NCI-H1048 (cell line): ENCODE results near the gene PTGER1.
A peak's percentile ranks its signal among the peaks of the same experiment; 100 is the strongest.

Experiments
- DNase-seq: peaks from one replicate; lab custom pipeline; 2025; lab: John Stamatoyannopoulos, UW

Gene PTGER1

DNA sequence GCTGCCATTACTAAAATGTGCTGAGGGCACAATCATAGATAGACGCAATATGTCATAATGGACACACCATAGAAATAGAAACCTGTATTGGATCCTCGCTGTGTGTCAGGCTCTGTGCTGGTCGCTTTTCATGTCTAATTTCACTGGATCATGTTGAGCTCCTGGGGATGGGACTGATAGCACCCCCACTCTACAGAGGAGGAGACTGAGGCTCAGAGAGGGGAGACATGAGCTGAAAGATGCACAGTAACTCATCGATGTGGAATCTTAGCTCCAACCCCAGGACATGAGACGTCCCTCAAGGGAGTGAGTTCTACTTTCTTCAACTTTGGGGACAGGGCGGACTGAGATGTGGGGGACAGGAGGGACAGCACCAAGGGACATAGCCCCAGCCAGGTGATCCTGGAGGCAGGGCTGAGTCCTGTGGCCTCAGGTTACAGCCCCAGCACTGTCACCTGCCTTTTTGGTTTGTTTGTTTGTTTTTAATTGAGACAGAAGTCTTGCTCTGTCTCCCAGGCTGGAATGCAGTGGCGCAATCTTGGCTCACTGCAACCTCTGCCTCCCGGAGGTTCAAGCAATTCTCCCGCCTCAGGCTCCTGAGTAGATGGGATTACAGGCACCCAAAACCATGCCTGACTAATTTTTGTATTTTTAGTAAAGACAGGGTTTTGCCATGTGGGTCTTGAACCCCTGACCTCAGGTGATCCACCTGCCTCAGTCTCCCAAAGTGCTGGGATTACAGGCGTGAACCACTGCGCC is 27.4 kb upstream of the PTGER1 start:
- DNase-seq: no peak

DNA sequence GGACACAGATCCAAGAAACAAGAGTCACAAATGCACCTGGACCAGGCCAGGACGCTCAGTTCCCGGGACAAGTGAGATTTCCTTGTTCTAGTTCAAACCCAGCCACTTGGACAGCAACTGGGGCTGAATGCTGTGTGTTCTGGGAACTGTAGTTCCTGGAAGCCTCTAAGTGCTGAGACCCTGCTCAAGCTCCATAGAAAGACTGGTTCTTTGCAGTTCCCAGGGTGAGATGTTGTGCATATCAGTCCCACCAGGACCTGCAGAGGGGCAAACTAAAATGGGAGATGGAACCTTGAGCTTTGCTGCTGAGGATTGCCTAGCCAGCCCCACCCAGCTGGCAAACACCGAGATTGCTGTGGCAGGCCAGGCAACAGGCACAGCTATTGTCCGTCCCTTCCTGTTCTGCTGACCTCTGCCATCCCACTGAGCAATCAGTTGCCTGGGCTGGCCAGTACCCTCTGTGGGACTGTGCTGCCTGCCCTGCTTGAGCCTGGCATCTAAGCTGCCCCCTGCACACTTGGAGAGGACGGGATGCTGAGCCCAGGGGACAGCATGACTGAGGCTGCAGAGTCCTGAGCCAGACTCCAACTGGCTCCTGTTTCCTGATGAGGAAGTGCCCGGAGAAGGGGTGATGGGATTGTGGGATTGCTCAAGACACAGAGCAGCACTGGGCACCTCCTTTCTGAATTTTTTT is 22.2 kb upstream of the PTGER1 start:
- no peak for DNase-seq

DNA sequence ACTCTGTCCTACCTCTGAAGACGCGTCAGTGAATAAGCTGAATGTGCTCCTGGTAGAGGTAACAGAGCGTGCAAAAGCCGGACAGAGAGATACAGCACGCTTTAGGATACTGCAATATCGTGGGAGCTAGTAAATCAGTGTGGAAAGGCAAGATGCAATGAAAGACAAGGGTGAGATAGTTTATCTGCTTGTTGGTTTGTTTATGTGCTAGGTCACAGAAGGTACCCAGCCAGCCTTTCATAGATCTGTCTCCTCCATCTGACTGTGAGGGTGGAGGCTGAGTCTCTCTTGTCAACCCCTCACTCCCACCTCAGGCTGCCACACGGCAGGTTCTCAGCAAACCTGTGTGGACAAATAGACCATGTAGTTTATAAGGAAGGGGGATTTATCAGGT is 21.7 kb upstream of the PTGER1 start:
- no peak for DNase-seq

DNA sequence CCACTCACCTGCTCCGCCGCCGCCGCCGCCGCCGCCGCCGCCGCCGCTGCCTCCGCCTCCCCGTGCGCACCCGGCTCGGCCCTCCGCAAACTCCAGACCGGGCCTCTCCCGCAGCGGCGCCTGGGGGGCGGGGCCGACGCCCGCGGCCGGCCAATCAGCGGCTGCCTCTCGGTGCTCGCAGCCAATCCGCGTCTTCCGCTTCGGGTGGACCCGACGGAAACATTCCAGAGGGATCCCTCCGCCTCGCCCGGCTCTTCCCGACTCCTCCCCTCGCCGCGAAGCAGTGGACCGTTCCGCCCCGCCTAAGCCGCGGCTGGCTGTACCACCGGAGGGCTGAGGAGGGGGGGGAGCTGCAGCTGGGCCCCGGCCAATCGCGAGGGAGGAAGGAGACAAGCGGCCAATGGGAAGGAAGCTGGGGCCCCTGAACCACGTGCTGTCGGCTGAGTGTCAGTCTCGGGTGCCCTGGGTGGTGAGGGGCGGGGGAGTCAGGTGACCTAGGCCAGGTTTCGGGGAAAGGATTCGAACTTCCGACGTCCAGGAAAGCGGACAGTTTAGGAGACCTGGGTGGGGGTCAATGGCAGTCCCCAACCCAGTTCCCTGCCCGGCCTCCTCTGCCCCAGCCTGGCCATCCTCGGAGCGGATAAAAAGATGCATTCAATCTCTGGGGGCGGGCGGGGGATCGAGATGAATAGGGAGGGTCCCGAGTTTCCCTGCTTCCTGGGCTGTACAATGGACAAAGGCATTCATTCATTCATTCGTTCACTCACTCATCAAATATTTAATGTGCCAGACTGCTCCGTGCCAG is 21.1 kb upstream of the PTGER1 start, which contains the start of gene GIPC1:
Gene GIPC1 (minus strand): TSS at position 99 of the 805 bp plus-strand sequence. CDS start 13,151 bp downstream, outside the sequence.
- peak; percentile 95 for DNase-seq

DNA sequence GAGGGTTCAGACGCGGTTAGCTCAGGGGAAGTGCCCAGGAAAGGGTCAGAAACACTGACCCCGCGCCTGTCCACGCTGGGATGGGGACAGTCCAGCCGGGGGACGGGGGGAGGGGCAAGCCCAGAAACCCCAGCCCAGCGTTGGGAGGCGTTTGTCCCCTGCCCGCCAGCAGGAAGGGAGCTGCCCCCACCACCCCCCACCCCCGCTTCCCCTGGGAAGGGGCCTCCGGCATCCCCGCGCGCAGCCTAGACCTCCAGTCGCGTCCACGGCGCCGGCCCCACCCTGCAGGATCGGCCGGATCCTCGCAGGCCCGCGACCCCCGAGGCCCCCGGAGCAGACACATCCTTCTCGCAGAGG is 20.5 kb upstream of the PTGER1 start:
- DNase-seq: no peak

DNA sequence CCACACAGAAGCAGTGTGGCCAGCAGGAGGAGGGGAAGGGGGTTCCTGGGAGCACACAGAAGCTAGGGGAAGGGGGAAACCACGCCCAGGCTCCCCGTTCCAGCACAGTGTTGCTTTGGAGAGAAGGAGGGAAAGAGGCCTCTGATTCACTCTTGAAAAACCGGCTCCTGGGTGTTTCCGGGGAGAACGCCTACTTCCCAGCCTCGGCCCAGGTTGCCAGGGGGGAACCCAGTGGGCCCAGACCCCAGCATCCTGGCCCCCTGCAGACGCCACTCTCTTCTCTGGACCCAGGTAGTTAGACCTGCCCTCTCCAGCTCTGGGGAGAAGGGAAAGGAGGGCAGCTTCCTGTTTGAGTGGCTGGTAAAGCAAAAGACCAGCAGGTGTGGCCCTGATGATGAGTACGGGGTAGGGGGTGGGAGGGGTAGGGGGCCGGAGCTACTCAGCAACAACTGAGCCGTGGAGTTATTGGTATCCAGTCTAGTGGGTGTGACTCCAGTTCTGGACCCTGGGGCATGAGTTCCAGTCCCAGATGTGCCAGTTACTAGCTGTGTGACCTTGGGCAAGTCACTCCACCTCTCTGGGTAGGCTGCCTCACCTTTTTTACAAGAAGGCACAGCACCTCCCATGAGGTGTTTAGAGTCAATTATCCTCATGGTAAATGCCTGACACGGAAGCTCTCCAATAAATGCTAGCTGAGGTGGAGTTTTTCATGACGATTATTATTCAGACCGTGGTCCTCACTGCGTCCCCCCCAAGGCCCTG is 19.9 kb upstream of the PTGER1 start:
- no peak for DNase-seq

DNA sequence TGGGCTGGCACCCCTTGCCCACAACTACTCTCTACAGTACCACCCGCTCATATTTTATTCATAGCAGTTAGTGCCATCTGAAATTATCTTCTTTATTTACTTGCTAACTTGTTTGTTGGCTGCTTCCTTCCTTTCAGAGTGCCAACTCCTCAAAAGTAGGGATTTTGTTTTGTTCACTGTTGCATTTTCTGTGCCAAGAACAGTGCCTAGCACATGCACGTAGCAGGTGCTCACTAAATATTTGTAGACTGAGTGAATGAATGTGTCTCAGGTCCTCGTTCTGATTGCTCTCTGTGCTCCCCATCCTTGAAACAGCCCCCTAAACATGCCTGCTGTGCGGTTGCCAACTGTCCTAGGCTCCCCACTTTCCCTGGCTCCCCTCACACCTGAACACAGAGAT is 19.3 kb upstream of the PTGER1 start:
- no peak for DNase-seq

DNA sequence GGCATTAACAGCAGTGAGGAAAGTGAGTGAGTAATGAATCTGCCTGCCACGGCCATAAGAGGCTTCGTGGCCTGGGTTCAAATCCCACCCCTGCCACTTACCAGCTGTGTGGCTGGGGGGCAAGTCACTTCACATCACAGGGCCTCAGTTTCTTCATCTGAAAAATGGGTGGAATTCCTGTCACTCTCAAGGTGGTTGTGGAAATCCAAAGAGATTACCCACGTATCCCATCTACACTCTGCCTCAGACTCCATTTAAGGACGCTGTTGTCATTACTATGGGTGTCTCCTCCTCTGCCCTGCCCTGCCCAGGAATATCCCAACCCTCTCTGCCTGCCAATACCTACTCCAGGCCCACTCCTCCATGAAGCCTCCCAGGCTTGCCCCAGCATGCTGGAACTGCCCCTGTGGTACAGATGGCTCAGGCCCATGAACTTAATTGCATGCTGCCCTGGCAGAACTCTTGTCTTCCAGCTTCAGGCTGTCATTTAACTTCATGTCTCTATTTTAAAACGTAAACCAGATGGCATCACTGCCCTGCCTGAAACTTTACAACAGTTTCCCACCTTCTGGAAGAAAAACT is 17.7 kb upstream of the PTGER1 start:
- no peak for DNase-seq

DNA sequence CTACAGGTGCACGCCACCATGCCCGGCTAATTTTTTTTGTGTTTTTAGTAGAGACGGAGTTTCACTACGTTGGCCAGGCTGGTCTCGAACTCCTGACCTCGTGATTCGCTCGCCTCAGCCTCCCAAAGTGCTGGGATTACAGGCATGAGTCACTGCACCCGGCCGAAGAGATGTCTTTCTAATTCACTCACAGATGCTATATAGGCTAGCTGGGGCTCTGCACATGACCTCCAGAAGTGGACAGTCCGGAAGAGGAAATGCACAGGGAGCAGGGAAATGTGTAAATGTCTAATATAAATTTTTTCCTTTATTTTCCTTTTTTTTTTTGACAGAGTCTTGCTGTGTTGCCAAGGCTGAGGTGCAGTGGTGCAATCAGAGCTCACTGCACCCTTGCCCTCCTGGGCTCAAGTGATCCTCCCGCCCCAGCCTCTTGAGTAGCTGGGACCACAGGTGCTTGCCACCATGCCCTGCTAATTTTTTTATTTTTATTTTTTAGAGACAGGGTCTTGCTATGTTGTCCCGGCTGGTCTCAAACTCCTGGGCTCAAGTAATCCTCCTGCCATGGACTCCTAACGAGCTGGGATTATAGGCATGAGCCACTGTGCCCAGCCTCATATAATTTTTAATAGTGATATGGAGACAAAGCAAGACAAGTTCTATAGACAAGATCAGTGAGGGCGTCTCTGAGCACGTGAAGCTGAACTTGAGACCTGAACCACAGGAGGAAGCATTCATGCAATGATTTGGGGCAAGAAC is 12.4 kb upstream of the PTGER1 start:
- DNase-seq: no peak

DNA sequence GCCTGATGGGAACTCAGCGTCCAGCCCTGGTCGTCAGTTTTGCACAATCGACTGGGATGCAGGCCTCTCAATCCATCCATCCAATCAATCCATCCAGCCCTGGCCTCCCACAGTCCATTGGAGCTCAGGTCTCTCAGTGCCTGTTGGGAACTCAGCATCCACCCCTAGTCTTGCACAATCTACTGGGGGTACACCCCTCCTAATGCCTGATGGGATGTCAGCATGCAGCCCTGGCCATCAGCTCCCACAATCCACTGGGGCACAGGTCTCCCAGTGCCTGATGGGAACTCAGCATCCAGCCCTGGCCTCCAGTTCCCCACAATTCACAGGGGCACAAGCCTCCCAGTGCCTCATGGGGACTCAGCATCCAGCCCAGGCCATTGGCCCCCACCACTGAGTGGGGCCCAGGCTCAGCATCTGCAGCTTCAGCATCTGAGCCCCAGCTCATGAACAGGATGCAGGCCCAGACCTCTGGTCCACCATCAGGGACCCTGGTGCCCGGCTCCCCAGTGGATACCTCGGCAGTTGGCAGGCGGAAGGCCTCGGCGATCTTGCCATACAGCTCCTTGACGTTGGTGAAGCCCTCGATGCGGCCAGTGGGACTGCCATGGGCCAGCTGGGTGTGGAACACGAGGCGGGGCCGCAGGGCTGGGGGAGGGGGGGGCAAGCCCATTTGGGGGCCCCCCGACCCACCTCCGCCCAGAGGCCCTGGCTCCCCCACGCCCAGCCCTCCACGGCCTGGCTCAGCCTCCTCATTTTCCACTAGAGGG is 7.2 kb upstream of the PTGER1 start:
- DNase-seq: no peak

DNA sequence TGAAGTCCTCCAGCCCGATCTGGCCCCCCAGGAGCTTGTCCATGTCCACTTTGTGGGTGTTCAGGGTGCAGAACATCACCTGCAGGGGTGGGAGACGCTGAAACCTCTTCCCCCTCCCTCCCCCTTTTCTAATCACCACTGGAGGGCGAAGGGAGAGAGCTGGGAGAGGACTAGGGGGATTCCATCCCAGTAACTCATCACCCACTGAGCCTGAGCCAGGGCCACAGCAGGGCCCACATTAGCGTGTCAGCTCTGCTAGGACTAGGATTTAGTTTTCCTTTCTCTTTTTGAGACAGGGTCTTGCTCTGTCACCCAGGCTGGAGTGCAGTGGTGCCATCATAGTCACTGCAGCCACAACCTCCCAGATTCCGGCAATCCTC is 5.5 kb upstream of the PTGER1 start:
- no peak for DNase-seq

DNA sequence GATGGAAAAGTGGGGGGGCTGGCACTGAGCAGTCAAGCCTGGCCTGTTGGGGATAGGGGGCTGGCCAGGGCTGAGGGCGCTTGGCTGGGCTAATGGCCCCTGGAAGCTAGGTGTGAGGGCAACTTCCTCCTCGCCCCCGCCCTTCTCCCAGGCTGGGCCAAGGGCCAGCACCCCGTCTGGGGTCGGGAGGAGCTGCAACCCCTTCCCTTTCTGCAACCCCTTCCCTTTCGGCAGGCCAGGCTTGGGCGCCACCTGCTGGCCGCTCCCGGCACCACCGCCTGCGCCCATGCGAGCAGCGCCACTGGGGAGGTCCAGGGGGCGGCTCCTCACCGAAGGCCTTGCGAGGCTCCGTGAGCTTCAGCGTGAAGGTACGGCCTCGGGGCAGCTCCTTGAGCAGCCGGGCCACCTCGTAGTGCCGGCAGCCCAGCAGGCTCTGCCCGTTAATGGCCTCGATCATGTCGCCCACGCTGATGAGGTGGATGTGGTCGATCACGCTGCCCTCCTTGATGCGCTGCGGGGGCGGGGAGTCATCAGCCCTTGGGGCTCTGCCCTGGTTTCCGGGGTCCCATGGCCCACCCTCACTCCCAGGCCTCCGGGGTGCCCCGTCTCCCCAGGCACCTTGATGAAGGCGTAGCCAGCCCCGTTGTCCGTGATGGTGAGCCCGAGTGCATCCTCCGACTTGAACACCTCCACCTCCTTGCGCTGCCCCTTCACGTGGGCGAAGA is 5.0 kb upstream of the PTGER1 start:
- DNase-seq: peak; percentile 13

DNA sequence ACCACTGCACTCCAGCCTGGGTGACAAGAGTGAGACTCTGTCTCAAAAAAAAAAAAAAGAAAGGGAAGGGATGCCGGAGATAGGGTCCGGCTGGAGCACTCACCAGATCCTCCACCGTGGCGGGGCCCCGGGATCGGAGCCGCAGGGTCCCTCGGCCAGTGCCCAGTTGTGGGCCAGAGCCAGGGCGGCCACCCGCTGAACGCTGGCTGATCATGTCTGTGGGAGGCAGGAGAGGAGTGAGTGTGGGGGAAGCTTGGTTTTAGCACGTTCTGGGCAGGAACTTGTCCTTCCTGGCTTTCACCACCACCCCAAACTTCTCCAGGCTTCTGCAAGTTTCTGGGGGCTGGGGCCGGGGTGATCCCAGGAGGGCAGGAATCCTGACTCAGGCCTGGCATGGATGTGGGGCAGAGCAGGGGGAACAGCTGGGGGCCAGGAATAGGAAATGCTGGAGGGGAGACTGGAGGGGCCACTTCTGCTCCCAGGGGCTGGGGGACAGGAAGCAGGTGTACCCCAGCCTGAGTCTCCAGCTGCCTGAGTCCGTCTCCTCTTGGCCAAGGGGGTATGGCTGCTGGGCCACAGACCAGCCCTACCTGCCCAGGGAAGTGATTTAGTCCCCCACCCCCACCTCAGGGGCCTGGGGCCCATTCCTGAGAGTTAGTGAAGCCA is 4.3 kb upstream of the PTGER1 start:
- no peak for DNase-seq

DNA sequence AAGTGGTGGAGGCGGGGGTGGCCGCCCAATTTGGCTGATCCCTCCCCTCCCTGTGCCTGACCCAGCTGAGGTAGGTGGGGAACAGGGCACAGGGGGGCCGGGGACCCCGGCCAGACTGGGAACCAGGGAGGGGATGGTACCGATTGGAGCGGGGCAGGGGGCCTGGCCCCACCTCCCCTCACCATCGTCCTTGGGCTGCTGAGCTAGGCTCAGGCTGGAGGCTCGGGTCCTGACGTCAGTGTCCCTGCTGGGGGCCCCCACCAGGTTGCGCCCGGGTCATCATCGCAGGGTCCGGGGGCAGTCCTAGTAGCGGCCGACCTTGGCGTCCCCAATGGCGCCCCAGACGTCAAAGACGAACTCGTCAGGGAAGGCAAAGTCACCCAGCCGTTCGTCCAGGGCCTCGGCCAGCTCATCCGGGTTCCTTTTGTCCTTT is 3.0 kb upstream of the PTGER1 start:
- DNase-seq: no peak

DNA sequence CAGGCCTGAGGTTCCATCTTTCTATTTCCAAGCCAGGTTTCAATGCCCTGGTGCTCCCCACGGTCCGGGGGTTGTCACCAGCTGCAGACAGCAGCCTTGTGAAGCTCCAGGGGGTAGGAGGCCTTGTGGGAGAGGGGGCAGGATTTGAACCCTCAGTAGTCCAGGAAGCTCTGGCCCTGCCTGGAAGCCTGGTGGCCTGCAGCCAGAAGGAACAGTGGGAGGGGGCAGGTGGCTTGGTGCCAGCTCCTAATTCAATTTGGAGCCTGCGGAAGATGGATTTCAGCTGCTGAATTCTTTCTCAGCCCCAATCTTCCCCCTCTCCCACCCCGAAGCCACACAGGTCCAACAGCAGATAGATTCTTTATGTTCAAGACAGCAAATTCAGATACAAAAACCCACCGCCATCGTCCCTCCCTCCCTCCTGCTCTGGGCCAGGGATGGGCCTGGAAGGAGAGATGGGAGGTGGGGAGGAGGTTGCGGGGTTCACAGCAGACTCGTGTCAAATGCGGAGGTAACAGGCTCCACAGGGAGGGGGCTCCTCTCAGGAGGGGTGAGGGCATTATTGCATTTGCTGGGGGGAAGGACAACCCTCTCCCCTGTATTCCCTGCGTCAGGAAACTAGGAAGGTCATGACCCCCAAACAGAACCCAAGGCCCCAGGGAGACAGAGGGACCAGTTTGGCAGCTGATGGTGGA is 2.4 kb upstream of the PTGER1 start:
- DNase-seq: no peak

DNA sequence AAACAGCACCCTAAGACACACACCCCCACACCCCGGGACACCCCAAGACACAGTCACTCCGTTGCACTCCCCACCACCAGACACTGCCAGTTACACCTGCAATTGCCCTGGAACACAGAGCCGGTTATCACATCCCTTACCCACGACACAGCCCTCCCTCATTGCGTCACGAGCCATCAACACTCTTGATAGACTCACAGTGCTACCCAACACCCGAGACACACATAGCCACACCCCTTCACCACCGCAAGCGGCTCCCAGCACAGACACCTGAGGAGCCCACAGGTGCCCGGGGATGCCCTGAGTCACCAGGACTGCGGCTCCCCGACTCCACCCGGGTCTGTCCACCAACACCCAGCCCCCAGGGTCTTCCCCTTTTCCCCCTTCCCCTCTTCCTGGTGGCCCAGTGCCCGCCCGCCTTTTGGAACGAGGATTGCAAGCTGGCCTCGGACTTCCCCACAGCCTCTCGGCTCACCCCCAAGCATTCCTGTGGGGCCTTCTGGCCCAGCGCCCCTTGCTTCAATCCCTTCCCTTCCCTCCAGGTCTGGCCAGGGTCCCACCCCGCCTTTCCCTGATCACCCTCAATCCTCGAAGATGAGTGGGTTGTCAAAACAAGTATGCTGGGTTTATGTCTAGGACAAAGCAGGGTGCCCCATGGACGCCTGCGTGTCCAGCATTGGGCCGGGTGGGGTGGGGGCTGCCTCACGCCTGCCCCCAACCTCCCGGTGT is 1.7 kb upstream of the PTGER1 start:
- DNase-seq: no peak

DNA sequence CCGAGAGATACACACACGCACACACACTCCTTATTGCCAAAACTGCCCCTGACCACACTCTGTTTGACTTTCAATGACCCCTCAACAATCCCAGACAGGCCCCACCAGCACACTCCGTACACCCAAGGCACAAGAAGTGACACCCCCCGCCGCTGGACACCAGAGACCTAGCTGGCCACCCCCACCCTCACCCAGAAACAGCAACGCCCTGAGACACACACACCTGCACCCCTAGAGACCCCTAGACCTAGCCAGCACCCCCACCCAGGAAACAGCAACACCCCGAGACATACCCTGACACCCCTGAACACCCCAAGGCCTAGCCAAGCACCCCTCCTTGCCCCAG is 1.1 kb upstream of the PTGER1 start:
- no peak for DNase-seq

DNA sequence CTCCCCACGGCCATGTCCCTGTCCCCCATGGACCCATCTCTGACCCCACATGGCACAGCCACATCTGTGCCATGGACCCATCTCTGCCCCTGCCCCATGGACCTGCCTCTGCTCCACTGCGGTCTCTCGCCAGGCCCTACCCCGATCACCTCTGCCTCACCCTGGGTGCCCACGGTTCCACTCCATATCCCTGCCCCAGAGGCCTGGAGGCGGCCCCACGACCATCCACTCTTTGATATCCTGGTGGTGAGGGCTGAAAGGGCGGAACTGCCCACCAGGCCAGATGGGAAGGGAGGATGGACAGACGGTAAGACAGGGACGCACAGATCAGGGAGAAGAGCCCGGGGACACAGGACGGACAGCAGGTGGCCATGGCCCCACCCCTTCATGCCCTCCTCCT is 327 bp downstream of the PTGER1 start:
- DNase-seq: no peak
